22Rv1 (cell line): Measurements from ENCODE around the gene C1QTNF8.

Experiments
- CTCF ChIP-seq: fragments of 450-650 bp; IDR thresholded peaks from 2 replicates; pipeline ENCODE4 v1.5.1; 2017; ENCODE audit warnings: mild to moderate bottlenecking
- ZFX ChIP-seq: fragments of 450-650 bp; IDR thresholded peaks from 2 replicates; pipeline ENCODE4 v1.6.1; 2017; ENCODE audit warnings: antibody characterized with exemption, borderline replicate concordance

- TF ChIP-seq CTCF = no peak
- TF ChIP-seq ZFX = no peak
Measured at GRCh38 chr16:1049976-1050247, 46.1 kb downstream of the C1QTNF8 start.
